ENCODE results near the gene WDR91. TPM values are rescaled to one million over a fixed set of nuclear protein-coding genes. Genes with fewer than 3 reads are reported as not detected.
A peak's percentile ranks its signal among the peaks of the same experiment; 100 is the strongest.

WDR91 gene
- total RNA-seq, 1 donor from 2014 or later = 23.1 TPM

- Mint-ChIP-seq H3K36me3 (ENCODE audit: insufficient read depth) (no peaks in the 10 kb centered on the region), H3K4me3 (ENCODE audit: low read depth) (no peak overlapping the region), H3K4me1 (ENCODE audit: low read depth) (no peaks in the 10 kb centered on the region), H3K27ac (no peak overlapping the region), H3K9me3 (ENCODE audit: low read depth) (no peaks in the 10 kb centered on the region), H3K27me3 (peaks cover 3% of the 10 kb centered on the region)
- DNase-seq (ENCODE audit: low spot score, unreplicated experiment) = no peak
- TF ChIP-seq CTCF (IDR thresholded peaks at IDR 0.05; ENCODE audit: unreplicated experiment) = no peak
Observed at GRCh38 chr7:135232720-135233119, 21.4 kb upstream of the WDR91 start.

- TF ChIP-seq CTCF (IDR thresholded peaks at IDR 0.05; ENCODE audit: unreplicated experiment) = no peak
- no peak for DNase-seq (ENCODE audit: low spot score, unreplicated experiment)
- no peaks in the 10 kb centered on the region for H3K36me3 Mint-ChIP-seq (ENCODE audit: insufficient read depth)
- H3K9me3 Mint-ChIP-seq (ENCODE audit: low read depth) = no peaks in the 10 kb centered on the region
- no peaks in the 10 kb centered on the region for H3K4me1 Mint-ChIP-seq (ENCODE audit: low read depth)
- H3K27me3 Mint-ChIP-seq = peaks cover 3% of the 10 kb centered on the region
- no peak overlapping the region for H3K27ac Mint-ChIP-seq
- H3K4me3 Mint-ChIP-seq (ENCODE audit: low read depth) = no peak overlapping the region
Observed at GRCh38 chr7:135232087-135232486, 20.8 kb upstream of the WDR91 start.

GRCh38 chr7:135231686-135232085 lies 20.4 kb upstream of the WDR91 start:
- no peak for TF ChIP-seq CTCF (IDR thresholded peaks at IDR 0.05; ENCODE audit: unreplicated experiment)
- DNase-seq (ENCODE audit: low spot score, unreplicated experiment) = no peak
- Mint-ChIP-seq H3K27me3 (peaks cover 3% of the 10 kb centered on the region), H3K27ac (no peak overlapping the region), H3K4me3 (ENCODE audit: low read depth) (no peak overlapping the region), H3K9me3 (ENCODE audit: low read depth) (no peaks in the 10 kb centered on the region), H3K36me3 (ENCODE audit: insufficient read depth) (no peaks in the 10 kb centered on the region), H3K4me1 (ENCODE audit: low read depth) (no peaks in the 10 kb centered on the region)

- no peak for TF ChIP-seq CTCF (IDR thresholded peaks at IDR 0.05; ENCODE audit: unreplicated experiment)
Observed at GRCh38 chr7:135224027-135224426, 12.7 kb upstream of the WDR91 start.

GRCh38 chr7:135217645-135218509 lies 6.6 kb upstream of the WDR91 start:
- H3K36me3 Mint-ChIP-seq (ENCODE audit: insufficient read depth) = peaks cover 2% of the 10 kb centered on the region
- H3K9me3 Mint-ChIP-seq (ENCODE audit: low read depth) = peaks cover 11% of the 10 kb centered on the region
- no peak overlapping the region for H3K4me3 Mint-ChIP-seq (ENCODE audit: low read depth)
- H3K27me3 Mint-ChIP-seq = no peaks in the 10 kb centered on the region
- H3K27ac Mint-ChIP-seq = peak overlapping the region; percentile 9
- no peak for DNase-seq (ENCODE audit: low spot score, unreplicated experiment)
- no peak for TF ChIP-seq CTCF (IDR thresholded peaks at IDR 0.05; ENCODE audit: unreplicated experiment)
- peaks cover 15% of the 10 kb centered on the region for H3K4me1 Mint-ChIP-seq (ENCODE audit: low read depth)

More at GRCh38 chr7:135224027-135224426, 12.7 kb upstream of the WDR91 start:
- H3K27me3 Mint-ChIP-seq = no peaks in the 10 kb centered on the region
- peaks cover 2% of the 10 kb centered on the region for H3K36me3 Mint-ChIP-seq (ENCODE audit: insufficient read depth)
- no peak overlapping the region for H3K4me3 Mint-ChIP-seq (ENCODE audit: low read depth)
- no peak overlapping the region for H3K27ac Mint-ChIP-seq
- no peak for DNase-seq (ENCODE audit: low spot score, unreplicated experiment)
- no peaks in the 10 kb centered on the region for H3K4me1 Mint-ChIP-seq (ENCODE audit: low read depth)
- H3K9me3 Mint-ChIP-seq (ENCODE audit: low read depth) = peaks cover 15% of the 10 kb centered on the region
